PFSK-1 (cell line): Measurements from ENCODE around the gene ACAA1.

ENCODE experiments used
- FOXP2 ChIP-seq: optimal IDR thresholded peaks from 2 replicates; pipeline ENCODE3; 2011; ENCODE audit warnings: borderline replicate concordance, control low read depth, inconsistent platforms; ENCODE audit not compliant: insufficient read depth; ENCODE audit errors: extremely low read length, extremely low read depth
- POLR2AphosphoS5 ChIP-seq: IDR thresholded peaks from 2 replicates; pipeline ENCODE4 v1.6.1; 2012; ENCODE audit warnings: low read depth, mild to moderate bottlenecking, control low read depth, low read length, moderate library complexity
- REST ChIP-seq, 2 experiments: IDR thresholded peaks; 2 replicates each; pipeline versions ENCODE4 v1.6.1 to v1.8.0; 2011 to 2012; ENCODE audit warnings: low read depth in 2 of 2, low read length in 2 of 2, control low read depth in 1 of 2, inconsistent platforms in 1 of 2, mild to moderate bottlenecking in 1 of 2, moderate library complexity in 1 of 2; ENCODE audit not compliant: insufficient read depth in 1 of 2
- SIN3A ChIP-seq: IDR thresholded peaks from 2 replicates; pipeline ENCODE4 v1.6.1; 2012; ENCODE audit warnings: mild to moderate bottlenecking, low read length, moderate library complexity, borderline replicate concordance; ENCODE audit not compliant: insufficient read depth
- TAF1 ChIP-seq: IDR thresholded peaks from 2 replicates; pipeline ENCODE4 v1.6.1; 2012; ENCODE audit warnings: low read length, control low read depth, borderline replicate concordance; ENCODE audit not compliant: insufficient read depth

ACAA1 gene

DNA sequence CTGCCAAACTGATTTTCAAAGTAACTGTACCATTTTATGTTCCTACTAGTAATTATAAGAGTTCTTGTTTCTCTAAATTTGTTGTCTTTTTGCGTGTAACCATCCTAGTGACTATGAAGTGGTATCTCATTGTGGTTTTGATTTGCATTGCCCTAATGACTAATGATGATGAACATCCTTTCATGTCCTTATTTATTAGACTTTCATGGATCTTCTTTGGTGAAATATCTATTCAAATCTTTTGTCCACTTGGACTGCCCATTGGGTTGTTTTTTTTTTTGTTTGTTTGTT lies 32.0 kb upstream of the ACAA1 start:
- no peak for TF ChIP-seq FOXP2
- TF ChIP-seq REST (IDR thresholded peaks at IDR 0.05; ENCODE audit: insufficient read depth in 1 of 2, low read depth in 2 of 2, low read length in 2 of 2), result no peak
- TF ChIP-seq POLR2AphosphoS5, result no peak
- no peak for TF ChIP-seq TAF1
- no peak for TF ChIP-seq SIN3A

- TF ChIP-seq POLR2AphosphoS5 (no peak), FOXP2 (no peak), TAF1 (no peak), SIN3A (no peak), REST (IDR thresholded peaks at IDR 0.05; ENCODE audit: insufficient read depth in 1 of 2, low read depth in 2 of 2, low read length in 2 of 2) (no peak)
Measured at GRCh38 chr3:38168151-38169026, 31.5 kb upstream of the ACAA1 start.

DNA sequence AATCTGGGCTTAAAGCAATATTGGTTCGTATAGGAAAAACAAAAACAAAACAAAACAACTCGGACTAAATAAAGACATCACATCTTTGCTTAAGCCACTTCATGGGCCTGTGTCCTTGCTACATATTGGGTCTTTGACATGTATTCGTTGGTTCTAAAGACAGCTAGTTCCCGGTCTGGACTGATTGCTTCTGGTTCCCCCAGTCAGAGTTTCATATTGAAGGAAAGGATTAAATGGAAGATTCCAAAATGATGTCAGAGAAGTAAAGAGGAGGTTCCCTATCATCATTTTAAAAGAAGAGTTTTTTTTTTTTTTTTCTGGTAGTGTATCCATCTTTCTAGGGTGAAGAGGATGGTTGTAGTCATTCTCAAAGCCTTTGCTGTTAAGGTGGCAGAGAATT lies 30.7 kb upstream of the ACAA1 start:
- no peak for TF ChIP-seq FOXP2
- TF ChIP-seq SIN3A, result no peak
- no peak for TF ChIP-seq POLR2AphosphoS5
- no peak for TF ChIP-seq REST (IDR thresholded peaks at IDR 0.05; ENCODE audit: insufficient read depth in 1 of 2, low read depth in 2 of 2, low read length in 2 of 2)
- TF ChIP-seq TAF1, result no peak

GRCh38 chr3:38165722-38166387 lies 28.9 kb upstream of the ACAA1 start:
- no peak for TF ChIP-seq REST (IDR thresholded peaks at IDR 0.05; ENCODE audit: insufficient read depth in 1 of 2, low read depth in 2 of 2, low read length in 2 of 2)
- TF ChIP-seq POLR2AphosphoS5, result no peak
- TF ChIP-seq TAF1, result no peak
- no peak for TF ChIP-seq FOXP2
- no peak for TF ChIP-seq SIN3A
